Body of pancreas (tissue), 4 donors: ENCODE measurements around the gene UTF1. TPM values are rescaled to one million over a fixed set of nuclear protein-coding genes. Genes with fewer than 3 reads are reported as not detected.

Experiments
- ATAC-seq: fragments of 150-250 bp; one replicate; pipeline ENCODE4 v1.9.1; 2016
- DNase-seq, 4 donors: peaks; one replicate each; pipeline ENCODE4 v3.0.0-alpha.2; 2019
- H3K27ac ChIP-seq, 4 donors: fragments of 200-600 bp; sonication (generic); 1 replicate in 3 of 4; 2 replicates in 1 of 4; pipeline versions ENCODE4 v1.5.1 to v1.6.1; 2016 to 2019; ENCODE audit warnings: mild to moderate bottlenecking in 1 of 4, mixed read lengths in 1 of 4, moderate library complexity in 1 of 4
- H3K27me3 ChIP-seq, 2 donors: fragments of 200-600 bp; sonication (generic); one replicate each; pipeline ENCODE4 v1.6.0; 2016; ENCODE audit warnings: mild to moderate bottlenecking in 1 of 2
- H3K36me3 ChIP-seq, 2 donors: fragments of 200-600 bp; sonication (generic); replicated peaks in 1 of 2; 2 replicates each; pipeline ENCODE4 v1.5.1; 2016; ENCODE audit warnings: low read depth in 2 of 2; ENCODE audit not compliant: insufficient read depth in 1 of 2
- H3K4me1 ChIP-seq: fragments of 200-600 bp; sonication (generic); one replicate; pipeline ENCODE4 v1.6.0; 2016
- H3K4me3 ChIP-seq, 2 donors: fragments of 200-600 bp; sonication (generic); 1 replicate in 1 of 2; 2 replicates in 1 of 2; pipeline ENCODE4 v1.5.1; 2016 to 2019
- H3K9me3 ChIP-seq, 3 donors: fragments of 200-600 bp; sonication (generic); 1 replicate in 2 of 3; 2 replicates in 1 of 3; pipeline ENCODE4 v1.5.1; 2016
- POLR2A ChIP-seq, 3 donors: fragments of 450-650 bp; IDR thresholded peaks; one replicate each; pipeline ENCODE4 v1.6.1; 2016; ENCODE audit warnings: antibody characterized with exemption in 3 of 3, mild to moderate bottlenecking in 2 of 3
- WGBS, 2 donors: methylation state at CpG; one replicate each; pipeline ENCODE4 v1.1.5; 2017; 5-methylcytosine and 5-hydroxymethylcytosine counted together
- intact Hi-C: fragments of 100-400 bp; cut with DNase I; formaldehyde crosslinking; loops from one replicate; pipeline ENCODE4 v1.15.1; 2023
- total RNA-seq, 2 donors: library from RNA; depleted of rRNA; stranded (reverse); fragments of >200 nt; gene quantifications; one replicate each; pipeline ENCODE4 v1.1.0, GENCODE V29; 2016
- TF ChIP-seq, protein P1 (sequence below), 7 experiments: fragments of 450-650 bp in 4 of 7; fragments of 200-600 bp in 3 of 7; sonication (generic) in 3 of 7; IDR thresholded peaks; one replicate each; pipeline ENCODE4 v1.5.1; 2016 to 2019; ENCODE audit warnings: antibody characterized with exemption in 7 of 7

The UTF1 gene
- total RNA-seq, 2 donors from 2014 or later, result not detected

DNA sequence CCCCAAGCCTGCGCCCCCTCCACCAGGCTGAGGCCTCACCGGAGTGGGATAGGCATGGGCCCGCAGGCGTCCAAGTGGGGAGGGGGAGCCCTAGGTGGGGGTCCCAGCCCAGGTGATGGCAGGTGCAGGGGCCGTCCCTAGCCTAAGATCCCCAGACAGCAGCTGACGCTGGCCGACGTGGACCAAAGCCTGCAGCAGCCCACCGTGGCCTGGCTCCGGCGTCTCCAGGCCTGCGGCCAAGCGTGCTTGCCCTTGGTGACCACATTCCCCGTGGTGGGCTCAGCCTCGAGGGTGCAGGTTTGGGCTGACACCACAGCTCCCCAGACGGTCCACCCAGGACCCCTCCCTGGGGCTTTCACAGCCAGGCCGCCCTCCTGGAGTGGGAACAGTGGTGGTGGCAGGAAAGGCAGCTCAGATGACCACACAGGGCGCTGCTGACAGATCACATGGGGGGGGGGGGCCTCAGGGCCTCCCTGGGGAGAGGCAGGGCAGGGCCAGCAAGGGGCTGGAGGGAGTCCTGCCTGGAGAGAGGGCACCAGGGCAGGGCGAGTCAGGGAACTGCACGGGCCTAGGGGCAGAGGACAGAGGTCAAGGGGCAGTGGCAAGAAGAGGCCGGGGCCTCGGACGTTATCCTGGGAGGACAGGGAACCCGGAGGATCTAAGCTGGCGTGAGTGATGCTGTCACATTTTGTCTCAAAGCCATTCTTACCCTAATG is 47.4 kb downstream of the UTF1 start:
- peaks cover 3 to 9% of the 10 kb centered on the region in 2 donors for H3K36me3 ChIP-seq
- no peaks in the 10 kb centered on the region for H3K27me3 ChIP-seq
- ATAC-seq (no peak), DNase-seq (no peak)
- no peak overlapping the region for H3K4me3 ChIP-seq
- TF ChIP-seq POLR2A (IDR thresholded peaks at IDR 0.05), result no peak
- TF ChIP-seq, protein P1, sequence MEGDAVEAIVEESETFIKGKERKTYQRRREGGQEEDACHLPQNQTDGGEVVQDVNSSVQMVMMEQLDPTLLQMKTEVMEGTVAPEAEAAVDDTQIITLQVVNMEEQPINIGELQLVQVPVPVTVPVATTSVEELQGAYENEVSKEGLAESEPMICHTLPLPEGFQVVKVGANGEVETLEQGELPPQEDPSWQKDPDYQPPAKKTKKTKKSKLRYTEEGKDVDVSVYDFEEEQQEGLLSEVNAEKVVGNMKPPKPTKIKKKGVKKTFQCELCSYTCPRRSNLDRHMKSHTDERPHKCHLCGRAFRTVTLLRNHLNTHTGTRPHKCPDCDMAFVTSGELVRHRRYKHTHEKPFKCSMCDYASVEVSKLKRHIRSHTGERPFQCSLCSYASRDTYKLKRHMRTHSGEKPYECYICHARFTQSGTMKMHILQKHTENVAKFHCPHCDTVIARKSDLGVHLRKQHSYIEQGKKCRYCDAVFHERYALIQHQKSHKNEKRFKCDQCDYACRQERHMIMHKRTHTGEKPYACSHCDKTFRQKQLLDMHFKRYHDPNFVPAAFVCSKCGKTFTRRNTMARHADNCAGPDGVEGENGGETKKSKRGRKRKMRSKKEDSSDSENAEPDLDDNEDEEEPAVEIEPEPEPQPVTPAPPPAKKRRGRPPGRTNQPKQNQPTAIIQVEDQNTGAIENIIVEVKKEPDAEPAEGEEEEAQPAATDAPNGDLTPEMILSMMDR (IDR thresholded peaks at IDR 0.05), result no peak
- intact Hi-C loops, result no loop called here
- H3K4me1 ChIP-seq, result peaks cover 38% of the 10 kb centered on the region
- 72 to 73% methylated on average over 11 to 22 of the region's 25 CpGs for WGBS, 2 donors
- H3K9me3 ChIP-seq, result no peaks in the 10 kb centered on the region
- H3K27ac ChIP-seq, result peak overlapping the region in 3 of 4 donors; percentile 25 to 84 (median 67)

DNA sequence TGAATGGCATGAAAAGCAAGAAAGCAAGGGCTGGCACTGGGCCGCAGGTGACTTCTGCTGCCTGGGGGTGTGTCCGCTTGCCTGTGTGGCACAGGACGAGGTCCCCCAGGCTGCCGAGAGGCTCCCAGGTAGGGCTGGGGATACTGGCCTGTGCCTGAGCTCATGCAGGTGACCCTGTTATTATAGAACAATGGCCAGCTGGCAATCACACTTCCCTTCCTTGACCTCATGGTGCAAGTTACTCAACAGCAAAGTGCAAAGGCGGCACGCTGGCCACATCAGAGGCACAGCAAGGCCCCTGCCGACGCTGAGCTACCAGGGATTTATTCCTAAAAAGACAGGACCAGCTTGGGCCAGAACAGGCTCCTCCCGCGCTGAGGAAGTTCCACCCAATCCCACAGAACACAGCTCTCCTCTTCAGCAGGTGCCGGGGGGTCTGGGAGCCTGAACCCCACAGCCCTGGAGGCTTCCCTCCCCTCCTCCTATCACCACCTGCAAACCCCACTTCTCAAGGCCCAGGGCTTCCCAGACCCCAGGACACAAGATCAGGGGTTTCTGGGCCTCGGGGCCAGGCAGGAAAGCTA is 48.1 kb downstream of the UTF1 start:
- no peak for TF ChIP-seq POLR2A (IDR thresholded peaks at IDR 0.05)
- TF ChIP-seq, protein P1 (IDR thresholded peaks at IDR 0.05), result no peak
- peak in 3 of 4 donors; percentile 43 to 67 (median 48) for DNase-seq
- H3K27me3 ChIP-seq, result no peaks in the 10 kb centered on the region
- peaks cover 38% of the 10 kb centered on the region for H3K4me1 ChIP-seq
- no peak overlapping the region for H3K4me3 ChIP-seq
- peak overlapping the region; percentile 25 to 84 (median 57) for H3K27ac ChIP-seq
- peaks cover 9 to 16% of the 10 kb centered on the region in 2 donors for H3K36me3 ChIP-seq
- peak; percentile 15 for ATAC-seq
- no peaks in the 10 kb centered on the region for H3K9me3 ChIP-seq
- intact Hi-C loops, result no loop called here
- 36 to 54% methylated on average over 8 to 12 of the region's 12 CpGs for WGBS, 2 donors

DNA sequence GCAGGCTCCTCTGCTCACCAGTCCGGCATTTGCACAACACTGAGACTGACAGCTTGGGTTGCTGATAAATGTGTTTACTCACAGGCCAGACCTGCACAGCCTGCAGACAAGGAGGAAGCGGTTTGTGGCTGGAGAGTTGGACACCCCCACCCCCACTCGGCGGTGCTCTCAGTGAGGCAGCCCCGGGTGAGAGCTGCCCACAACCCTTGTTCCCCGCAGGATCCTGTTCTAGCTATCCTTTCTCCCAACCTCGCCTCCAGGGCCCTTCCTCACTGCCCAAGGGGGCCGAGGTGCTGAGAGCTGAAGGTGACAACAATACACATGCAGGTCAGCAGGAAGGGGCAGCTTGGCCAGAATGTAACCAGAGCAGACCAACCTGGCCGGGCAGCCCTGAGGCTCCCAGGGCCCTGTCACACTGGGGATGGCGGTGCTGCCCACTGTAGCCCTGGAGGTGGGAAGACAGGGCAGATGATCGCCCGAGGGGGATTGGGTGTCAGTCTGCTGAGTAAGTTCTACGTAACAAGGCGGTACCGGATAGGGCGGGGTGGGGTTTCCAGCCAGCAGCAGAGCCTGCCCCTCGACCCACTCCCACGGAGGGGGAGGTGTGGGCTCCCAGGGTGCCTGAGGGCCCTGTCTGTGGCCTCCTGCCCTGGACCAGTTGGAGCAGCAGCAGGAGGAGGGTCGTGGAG is 48.7 kb downstream of the UTF1 start:
- peaks cover 38% of the 10 kb centered on the region for H3K4me1 ChIP-seq
- peaks cover 13 to 19% of the 10 kb centered on the region in 2 donors for H3K36me3 ChIP-seq
- no peak overlapping the region for H3K4me3 ChIP-seq

DNA sequence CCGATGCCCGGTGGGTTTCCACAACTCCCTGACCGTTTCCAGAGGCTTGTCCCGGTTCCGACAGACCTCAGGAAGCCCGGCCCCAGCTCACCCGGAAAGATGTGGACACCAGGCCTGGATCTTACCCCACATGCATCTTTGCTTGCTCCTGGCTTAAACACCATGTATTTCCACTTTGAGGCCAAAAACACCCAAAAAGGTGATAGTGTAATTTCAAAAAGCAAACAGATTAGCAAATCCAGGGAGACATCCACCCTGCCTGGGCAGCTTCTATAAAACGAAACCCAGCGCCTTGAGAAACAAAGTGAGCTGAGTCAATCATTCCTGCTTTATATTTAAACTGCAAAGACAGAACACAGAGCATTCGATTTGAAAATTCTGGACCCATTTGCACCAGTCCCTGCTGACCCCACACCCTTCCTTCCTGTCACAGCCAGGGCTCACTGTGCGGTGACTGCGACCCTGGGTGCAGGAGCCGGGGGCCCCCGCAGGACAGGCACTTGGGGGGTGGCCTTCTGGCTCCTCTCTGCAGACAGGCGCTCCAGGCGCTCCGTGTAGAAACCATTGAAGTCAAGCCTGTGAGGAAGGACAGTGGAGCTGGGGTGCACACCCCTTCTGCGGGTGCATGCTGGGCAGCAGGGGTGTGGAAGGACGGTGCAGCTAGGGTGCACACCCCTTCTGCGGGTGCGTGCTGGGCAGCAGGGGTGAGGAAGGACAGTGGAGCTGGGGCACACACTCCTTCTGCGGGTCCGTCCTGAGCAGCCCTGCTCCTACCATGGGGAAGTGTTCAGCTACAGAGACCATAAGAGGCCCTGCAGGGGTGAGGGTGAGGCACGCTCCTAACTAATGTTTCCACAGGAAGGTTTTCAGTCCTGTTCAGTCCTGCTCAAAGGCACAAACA is 49.6 kb downstream of the UTF1 start:
- no peak for ATAC-seq
- peaks cover 38% of the 10 kb centered on the region for H3K4me1 ChIP-seq
- TF ChIP-seq, protein P1 (IDR thresholded peaks at IDR 0.05), result no peak
- no peak for TF ChIP-seq POLR2A (IDR thresholded peaks at IDR 0.05)
- WGBS, 2 donors, result 62 to 76% methylated on average over 18 to 22 of the region's 24 CpGs
- H3K27ac ChIP-seq, result peak overlapping the region in 3 of 4 donors; percentile 25 to 84 (median 67)
- peaks cover 19 to 27% of the 10 kb centered on the region in 2 donors for H3K36me3 ChIP-seq
- DNase-seq, result no peak
- intact Hi-C loops, result no loop called here
- no peaks in the 10 kb centered on the region for H3K27me3 ChIP-seq
- no peak overlapping the region for H3K4me3 ChIP-seq
- H3K9me3 ChIP-seq, result no peaks in the 10 kb centered on the region

More for the DNA sequence above, 48.7 kb downstream of the UTF1 start:
- TF ChIP-seq, protein P1 (IDR thresholded peaks at IDR 0.05), result no peak
- peak in 1 of 3 donors; percentile 36 for TF ChIP-seq POLR2A (IDR thresholded peaks at IDR 0.05)
- DNase-seq, result peak; percentile 74 to 92 (median 83)
- WGBS, 2 donors, result 30 to 58% methylated on average over 11 to 19 of the region's 19 CpGs
- Histone ChIP-seq H3K27ac (peak overlapping the region; percentile 25 to 84 (median 57)), H3K9me3 (no peaks in the 10 kb centered on the region), H3K27me3 (no peaks in the 10 kb centered on the region)
- intact Hi-C loops, result no loop called here
- ATAC-seq, result peak; percentile 85
